ENCODE results near the gene PPP4R3A.
"Not testable (repeated sequence)": the region's sequence is repeated elsewhere in the genome, so short reads cannot be mapped to it uniquely, and the experiment has no call there.

The PPP4R3A gene

DNA sequence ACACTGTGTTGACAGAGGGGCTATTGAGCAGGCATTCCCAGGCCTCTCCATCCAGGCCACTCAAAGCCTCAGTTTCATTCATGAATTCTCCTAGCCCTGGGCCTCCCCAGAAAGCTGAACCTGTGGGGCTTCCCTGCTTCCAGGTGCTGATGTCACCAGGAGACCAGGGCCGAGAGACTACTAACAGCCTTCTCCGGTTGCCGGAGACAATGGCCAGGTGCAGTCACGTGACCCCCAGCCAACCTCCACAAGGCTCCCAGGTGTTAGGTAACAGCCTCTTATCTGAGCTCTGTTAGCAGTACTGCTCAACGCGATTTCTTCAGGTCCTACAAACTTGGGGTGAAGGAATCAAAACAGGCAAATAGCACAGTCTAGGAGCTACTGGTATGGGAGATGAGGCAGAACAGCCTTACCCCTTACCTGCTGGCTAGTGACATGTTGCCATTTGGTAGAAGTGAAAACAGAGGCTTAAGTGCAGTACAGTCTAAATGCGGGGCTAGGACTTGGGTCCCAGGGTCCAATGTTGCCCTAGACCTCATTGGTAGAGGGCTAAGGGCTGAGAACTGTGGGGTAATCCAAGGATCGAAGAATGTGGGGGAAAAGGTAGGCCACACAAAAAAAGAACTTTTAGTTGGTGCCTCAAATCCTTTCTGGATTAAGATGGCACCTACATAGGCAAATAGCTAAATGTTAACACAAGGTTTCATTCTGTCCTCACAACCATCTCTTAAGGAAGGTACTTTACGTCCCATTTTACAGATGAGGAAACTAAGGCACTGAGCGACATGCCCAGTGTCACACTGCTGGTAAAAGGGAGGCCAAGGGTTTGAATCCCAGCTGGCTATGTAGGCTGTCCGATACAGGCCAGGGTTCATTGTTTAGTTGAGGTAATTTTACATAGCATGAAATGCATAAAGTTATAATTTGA lies 96.3 kb downstream of the PPP4R3A start:
- DNase-seq = peak; percentile 52
- Mint-ChIP-seq H3K4me1 (ENCODE audit: low read depth) (peaks cover 73% of the 10 kb centered on the region), H3K4me3 (peak overlapping the region; percentile 87), H3K36me3 (ENCODE audit: low read depth) (peaks cover 70% of the 10 kb centered on the region), H3K27me3 (no peaks in the 10 kb centered on the region), H3K27ac (peak overlapping the region; percentile 97), H3K9me3 (no peaks in the 10 kb centered on the region)

DNA sequence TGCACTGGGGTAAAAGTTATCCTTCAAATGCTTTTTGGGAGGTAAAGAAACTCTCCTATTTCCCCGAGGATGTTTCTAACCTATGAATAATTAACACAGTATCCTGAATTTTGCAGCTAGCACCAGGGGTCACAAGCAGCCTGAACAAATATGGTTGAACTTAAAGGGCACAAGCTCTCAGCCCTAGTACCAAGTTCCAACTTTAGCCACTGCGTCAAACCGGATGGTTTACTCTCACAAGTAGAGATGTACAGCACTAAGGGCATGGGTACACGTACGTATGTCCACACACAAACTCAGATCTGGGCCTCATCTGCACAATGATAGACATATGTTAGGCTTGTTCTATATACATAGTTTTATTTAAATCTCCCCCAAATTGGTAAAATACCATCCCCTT lies 97.2 kb downstream of the PPP4R3A start:
- H3K9me3 Mint-ChIP-seq = no peaks in the 10 kb centered on the region
- peak overlapping the region; percentile 87 for H3K4me3 Mint-ChIP-seq
- DNase-seq = peak; percentile 27
- H3K27me3 Mint-ChIP-seq = no peaks in the 10 kb centered on the region
- H3K27ac Mint-ChIP-seq = peak overlapping the region; percentile 97
- peaks cover 77% of the 10 kb centered on the region for H3K4me1 Mint-ChIP-seq (ENCODE audit: low read depth)
- peaks cover 78% of the 10 kb centered on the region for H3K36me3 Mint-ChIP-seq (ENCODE audit: low read depth)

DNA sequence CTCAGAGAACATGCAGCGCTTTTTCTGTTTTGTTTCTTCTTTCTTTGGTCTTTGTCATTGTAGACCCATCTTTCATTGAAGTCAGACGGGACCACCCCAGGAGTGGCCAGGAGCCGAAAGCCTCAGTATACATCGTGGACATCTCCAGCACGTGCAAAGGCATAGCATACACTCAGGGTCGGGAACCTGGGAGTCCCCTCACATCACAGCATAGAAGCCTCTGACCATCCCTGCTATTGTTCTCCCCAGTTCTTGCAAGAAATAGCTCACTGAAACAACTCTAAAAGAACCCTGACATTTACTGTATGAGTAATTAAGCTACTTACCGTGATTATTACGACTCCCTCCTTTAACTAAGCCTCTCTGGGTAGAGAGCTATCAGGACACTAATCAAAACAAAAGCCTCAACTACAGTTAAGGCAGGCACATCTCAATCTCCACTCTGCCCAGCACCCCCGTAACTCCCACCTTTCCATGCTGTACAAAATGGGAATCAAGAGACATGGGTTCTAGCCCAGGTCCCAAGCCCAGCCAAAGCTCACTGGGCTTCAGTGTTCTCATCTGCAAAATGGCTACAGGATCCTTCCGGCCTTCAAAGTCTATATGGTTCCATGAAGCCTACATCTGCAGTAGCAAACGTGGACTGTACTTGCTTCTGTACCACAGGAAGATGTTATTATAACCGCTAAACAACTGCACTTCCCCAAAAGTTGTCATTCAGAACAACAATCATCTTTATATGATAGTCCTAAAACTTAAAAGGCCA lies 99.2 kb downstream of the PPP4R3A start:
- H3K9me3 Mint-ChIP-seq = no peaks in the 10 kb centered on the region
- peak overlapping the region; percentile 96 for H3K27ac Mint-ChIP-seq
- H3K4me1 Mint-ChIP-seq (ENCODE audit: low read depth) = peaks cover 91% of the 10 kb centered on the region
- peak overlapping the region; percentile 72 for H3K4me3 Mint-ChIP-seq
- peaks cover 88% of the 10 kb centered on the region for H3K36me3 Mint-ChIP-seq (ENCODE audit: low read depth)
- DNase-seq = peak; percentile 60
- no peaks in the 10 kb centered on the region for H3K27me3 Mint-ChIP-seq

DNA sequence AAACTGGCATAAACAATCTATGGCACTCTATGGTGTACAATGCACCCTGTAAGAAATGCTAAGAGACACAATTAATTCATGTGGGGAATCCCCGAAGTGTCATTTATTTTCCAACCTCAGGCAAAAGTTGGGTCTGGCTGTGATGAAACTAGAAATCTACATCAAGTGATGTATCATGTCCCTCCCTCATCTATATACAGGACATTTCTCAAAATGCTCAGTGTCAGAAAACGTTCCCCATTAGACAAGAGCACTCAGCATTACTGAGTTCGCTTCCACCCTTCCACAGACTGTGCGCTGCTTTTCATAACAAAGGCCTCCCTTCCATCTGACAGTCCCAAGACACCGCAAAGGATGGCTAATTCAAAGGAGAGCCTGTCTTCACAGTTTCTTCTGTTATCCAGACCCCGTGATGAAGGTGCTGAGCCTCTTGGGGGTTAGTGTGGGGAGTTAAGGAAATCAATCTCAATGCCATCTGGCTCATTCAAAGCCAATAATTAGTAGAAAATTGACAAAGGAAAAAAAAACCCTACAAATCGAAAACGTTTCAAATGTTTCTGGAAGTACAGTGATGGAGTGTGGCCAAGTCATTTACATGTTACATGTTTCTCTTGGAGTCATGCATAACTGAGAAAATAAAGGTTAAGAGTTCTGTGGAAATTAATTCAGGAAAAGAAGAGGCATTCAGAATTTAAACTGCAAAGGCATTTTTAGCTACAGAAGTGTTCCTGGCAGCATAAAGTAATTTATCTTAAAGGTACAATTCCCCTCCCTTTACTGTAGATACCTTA lies 100.0 kb downstream of the PPP4R3A start:
- peaks cover 89% of the 10 kb centered on the region for H3K36me3 Mint-ChIP-seq (ENCODE audit: low read depth)
- no peaks in the 10 kb centered on the region for H3K9me3 Mint-ChIP-seq
- peak overlapping the region; percentile 72 for H3K4me3 Mint-ChIP-seq
- H3K27ac Mint-ChIP-seq = peak overlapping the region; percentile 96
- H3K27me3 Mint-ChIP-seq = no peaks in the 10 kb centered on the region
- peak; percentile 54 for DNase-seq
- H3K4me1 Mint-ChIP-seq (ENCODE audit: low read depth) = peaks cover 94% of the 10 kb centered on the region

DNA sequence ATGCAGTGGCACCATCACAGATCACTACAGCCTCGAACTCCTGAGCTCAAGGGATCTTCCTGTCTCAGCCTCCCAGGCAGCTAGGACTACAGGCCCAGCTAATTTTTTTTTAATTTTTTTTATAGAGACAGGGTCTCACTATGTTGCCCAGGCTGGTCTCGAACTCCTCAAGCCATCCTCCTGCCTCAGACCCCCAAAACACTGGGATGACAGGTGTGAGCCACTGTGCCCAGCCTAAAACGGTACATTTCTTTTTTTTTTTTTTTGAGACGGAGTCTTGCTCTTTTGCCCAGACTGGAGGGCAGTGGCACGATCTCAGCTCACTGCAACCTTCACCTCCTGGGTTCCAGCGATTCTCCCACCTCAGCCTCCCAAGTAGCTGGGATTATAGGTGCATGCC lies 100.9 kb downstream of the PPP4R3A start:
- peak overlapping the region; percentile 72 for H3K4me3 Mint-ChIP-seq
- H3K36me3 Mint-ChIP-seq (ENCODE audit: low read depth) = peaks cover 86% of the 10 kb centered on the region
- peak overlapping the region; percentile 96 for H3K27ac Mint-ChIP-seq
- not testable (repeated sequence) for DNase-seq, H3K27me3 Mint-ChIP-seq, H3K9me3 Mint-ChIP-seq
- H3K4me1 Mint-ChIP-seq (ENCODE audit: low read depth) = peaks cover 94% of the 10 kb centered on the region

Data from activated T-cell treated with anti-CD3 and anti-CD28 coated beads, Interleukin-2, amount 50 U/mL, for 24 hours (primary cell).